ENCODE results near the gene ARHGAP15.

The ARHGAP15 gene

DNA sequence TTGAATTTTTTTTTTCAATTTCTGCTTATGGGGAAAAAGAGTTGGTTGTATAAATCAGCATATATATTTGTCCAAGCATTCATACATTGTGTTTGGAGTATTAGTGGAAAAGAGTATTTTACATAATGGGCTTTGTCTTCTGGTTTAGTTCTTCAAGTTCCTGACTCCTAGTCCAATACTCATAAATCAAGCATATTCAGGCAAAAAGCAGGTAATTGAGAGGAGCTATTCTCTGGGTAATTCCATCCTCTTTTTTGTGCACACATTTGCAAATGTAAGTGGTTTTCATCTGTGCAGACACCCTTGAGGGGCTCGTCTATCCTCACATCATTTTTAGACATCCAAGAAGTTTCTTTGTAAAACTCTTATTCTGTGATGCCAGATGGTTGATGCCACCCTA lies 337.2 kb downstream of the ARHGAP15 start:
- no peak for DNase-seq

GRCh38 chr2:143467011-143467410 lies 337.8 kb downstream of the ARHGAP15 start:
- no peak for DNase-seq

- no peak for DNase-seq
These were observed 339.2 kb downstream of the ARHGAP15 start for GRCh38 chr2:143468341-143468888.

GRCh38 chr2:143469323-143469722 lies 340.1 kb downstream of the ARHGAP15 start:
- no peak for DNase-seq

DNA sequence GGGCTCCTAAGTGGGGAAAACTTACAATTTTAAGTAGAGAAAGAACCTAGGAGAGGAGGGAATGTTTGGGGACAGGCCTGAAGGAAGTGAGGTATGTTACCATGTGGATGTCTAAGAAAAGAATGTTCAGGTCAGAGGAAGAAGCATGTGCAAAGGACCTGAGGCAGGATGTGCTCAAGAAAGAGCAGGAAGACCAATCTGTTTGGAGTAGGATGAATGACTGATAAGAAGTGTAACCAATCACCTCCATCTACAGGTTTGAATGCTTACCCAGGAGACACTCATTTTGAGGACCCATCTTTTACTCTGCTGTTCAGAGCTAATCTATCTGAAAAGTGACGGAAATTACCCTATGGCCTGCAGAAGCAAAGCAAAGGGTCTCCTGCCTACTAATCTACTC lies 342.3 kb downstream of the ARHGAP15 start:
- no peak for DNase-seq

GRCh38 chr2:143473216-143473615 lies 344.0 kb downstream of the ARHGAP15 start:
- no peak for DNase-seq

- no peak for DNase-seq
These were observed 344.6 kb downstream of the ARHGAP15 start for GRCh38 chr2:143473820-143474219.

- no peak for DNase-seq
These were observed 345.4 kb downstream of the ARHGAP15 start for GRCh38 chr2:143474586-143474985.

DNA sequence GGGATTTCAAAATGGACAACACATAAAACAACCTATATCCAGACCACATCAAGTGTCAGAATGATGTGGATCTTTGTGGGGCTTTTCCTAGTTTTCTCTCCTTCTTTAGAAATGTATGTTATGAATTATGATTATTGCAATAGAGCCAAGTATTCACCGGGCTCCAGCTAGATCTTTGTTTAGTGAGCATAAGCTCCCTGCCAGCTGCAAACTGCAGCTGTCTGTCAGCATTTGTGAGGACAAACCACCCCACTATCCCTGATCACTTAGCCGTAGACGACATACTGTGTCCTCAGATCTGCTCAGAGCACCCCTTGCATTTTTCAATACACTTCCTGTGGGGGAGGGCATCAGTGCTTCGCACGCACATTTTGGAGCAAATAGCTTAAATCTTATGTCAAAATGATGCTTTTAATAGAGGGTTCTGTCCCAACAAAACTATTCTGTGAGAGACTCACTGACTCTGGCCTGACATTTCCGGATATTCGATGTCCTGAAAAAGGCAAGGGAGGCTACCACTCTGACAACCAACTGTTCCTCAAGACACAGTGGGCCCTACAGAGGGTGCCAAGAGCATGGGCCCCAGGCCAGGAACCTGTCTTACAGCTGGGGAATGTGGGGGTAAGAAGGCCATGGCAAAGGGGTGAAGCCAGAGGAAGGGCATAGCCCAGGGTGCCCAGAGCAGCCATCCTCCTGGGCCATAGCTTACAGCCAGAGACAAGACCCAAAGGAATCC lies 346.0 kb downstream of the ARHGAP15 start:
- no peak for DNase-seq

GRCh38 chr2:143476336-143477087 lies 347.3 kb downstream of the ARHGAP15 start:
- DNase-seq = no peak

- DNase-seq = no peak
These were observed 348.7 kb downstream of the ARHGAP15 start for GRCh38 chr2:143477714-143478443.

- DNase-seq = no peak
These were observed 350.9 kb downstream of the ARHGAP15 start for GRCh38 chr2:143480086-143480485.

- DNase-seq = no peak
These were observed 351.5 kb downstream of the ARHGAP15 start for GRCh38 chr2:143480601-143481236.

- DNase-seq = no peak
These were observed 352.0 kb downstream of the ARHGAP15 start for GRCh38 chr2:143481237-143481623.

DNA sequence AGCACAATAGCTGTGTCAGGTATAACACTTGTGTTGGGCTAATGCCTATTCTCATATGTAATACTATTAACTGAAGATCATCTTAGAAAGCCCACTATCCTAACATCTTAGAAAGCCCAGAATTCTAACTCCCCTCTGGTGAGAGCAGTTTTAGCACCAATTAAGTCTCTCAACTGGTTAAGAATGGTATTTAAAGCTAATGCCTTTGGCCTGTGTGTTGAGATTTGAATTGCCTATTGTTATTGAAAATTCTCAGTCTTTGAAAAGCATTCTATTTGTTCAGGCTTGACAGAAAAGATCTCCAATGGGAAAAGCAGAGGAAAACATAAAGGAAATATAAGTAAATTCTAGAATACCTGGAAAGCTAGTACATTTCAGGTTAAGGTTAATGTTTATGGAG lies 352.5 kb downstream of the ARHGAP15 start:
- DNase-seq = no peak

- no peak for DNase-seq
These were observed 353.1 kb downstream of the ARHGAP15 start for GRCh38 chr2:143482316-143482715.

- DNase-seq = no peak
These were observed 353.6 kb downstream of the ARHGAP15 start for GRCh38 chr2:143482771-143483170.

DNA sequence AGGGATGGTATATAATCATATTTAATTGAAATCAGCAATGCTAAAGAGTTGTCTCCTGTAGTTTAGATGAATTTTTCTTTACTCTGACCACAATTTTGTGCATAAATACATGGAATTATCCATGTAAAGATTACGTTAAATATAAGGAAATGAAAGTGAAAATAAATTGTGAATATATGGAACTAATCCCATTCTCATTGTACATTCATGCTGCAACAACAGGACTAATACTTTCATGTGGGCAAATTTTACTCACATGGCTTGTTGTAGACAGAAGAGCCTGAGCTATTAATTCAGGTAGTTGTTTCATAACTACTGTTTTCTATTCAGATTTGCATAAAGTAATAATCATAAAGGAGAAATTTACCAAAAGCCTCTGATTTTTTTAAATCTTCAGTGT lies 357.8 kb downstream of the ARHGAP15 start:
- no peak for DNase-seq

- no peak for DNase-seq
These were observed 359.9 kb downstream of the ARHGAP15 start for GRCh38 chr2:143489145-143489544.

GRCh38 chr2:143491131-143491530 lies 361.9 kb downstream of the ARHGAP15 start:
- DNase-seq = no peak

GRCh38 chr2:143493339-143493738 lies 364.1 kb downstream of the ARHGAP15 start:
- no peak for DNase-seq

- no peak for DNase-seq
These were observed 368.5 kb downstream of the ARHGAP15 start for GRCh38 chr2:143497726-143498125.

- no peak for DNase-seq
These were observed 369.3 kb downstream of the ARHGAP15 start for GRCh38 chr2:143498496-143498895.

Data from midbrain (tissue), 1 donor.